Adrenal gland (tissue), 12 donors: ENCODE measurements around the gene FAM184B. TPM values are rescaled to one million over a fixed set of nuclear protein-coding genes. Genes with fewer than 3 reads are reported as not detected.

Source experiments
- DNase-seq, 7 donors: peaks; one replicate each; pipeline ENCODE4 v3.0.0-alpha.2; 2019 to 2020
- H3K27ac ChIP-seq, 5 donors: fragments of 200-600 bp; sonication (generic) in 4 of 5; 1 replicate in 3 of 5; 2 replicates in 2 of 5; pipeline versions ENCODE4 v1.5.1 to v1.8.0; 2016 to 2020; ENCODE audit warnings: mild to moderate bottlenecking in 1 of 5
- H3K27me3 ChIP-seq: fragments of 200-600 bp; 2 replicates; pipeline ENCODE4 v1.8.0; 2021
- H3K36me3 ChIP-seq, 2 donors: fragments of 200-600 bp; replicated peaks in 1 of 2; 1 replicate in 1 of 2; 2 replicates in 1 of 2; pipeline versions ENCODE4 v1.5.1 to v1.8.0; 2018 to 2022
- H3K4me1 ChIP-seq, 2 donors: fragments of 200-600 bp; replicated peaks in 1 of 2; 1 replicate in 1 of 2; 2 replicates in 1 of 2; pipeline versions ENCODE4 v1.5.1 to v1.8.0; 2018 to 2021
- H3K4me3 ChIP-seq, 4 donors: fragments of 200-600 bp; sonication (generic) in 3 of 4; one replicate each; pipeline ENCODE4 v1.5.1; 2016 to 2018
- H3K9me3 ChIP-seq, 3 donors: fragments of 200-600 bp; sonication (generic) in 1 of 3; replicated peaks in 1 of 3; 1 replicate in 2 of 3; 2 replicates in 1 of 3; pipeline versions ENCODE4 v1.5.1 to v1.8.0; 2016 to 2021
- CTCF ChIP-seq, 6 experiments: fragments of 450-650 bp in 4 of 6; fragments of 200-600 bp in 2 of 6; sonication (generic) in 1 of 6; IDR thresholded peaks; 1 replicate in 5 of 6; 2 replicates in 1 of 6; pipeline versions ENCODE4 v1.5.1 to v1.8.0; 2016 to 2021; ENCODE audit warnings: antibody characterized with exemption in 6 of 6, mild to moderate bottlenecking in 2 of 6, moderate library complexity in 1 of 6
- POLR2A ChIP-seq, 2 donors: fragments of 450-650 bp; IDR thresholded peaks; one replicate each; pipeline ENCODE4 v1.6.1; 2017; ENCODE audit warnings: antibody characterized with exemption in 2 of 2, mild to moderate bottlenecking in 2 of 2, moderate library complexity in 1 of 2
- WGBS, 4 donors: extraction: QIAGEN DNeasy Blood & Tissue Kit in 2 of 4; methylation state at CpG; one replicate each; pipeline versions ENCODE4 v1.1.5 to v1.1.7; 2013 to 2017; 5-methylcytosine and 5-hydroxymethylcytosine counted together
- intact Hi-C, 2 donors: fragments of 100-400 bp; cut with DNase I; formaldehyde crosslinking; loops; one replicate each; pipeline versions ENCODE4 v1.14.1 to v1.15.0; 2022 to 2023
- polyA plus RNA-seq, 3 donors: library from polyadenylated mRNA; stranded (reverse); fragments of 200-250 nt in 2 of 3; fragments of 350-450 nt in 1 of 3; fragmentation: Illumina TruSeq in 1 of 3; extraction: RNeasy Lipid Tissue Mini Kit (QIAGEN cat#74804) in 1 of 3; gene quantifications; one replicate each; pipeline ENCODE4 v1.2.3, GENCODE V29; 2013 to 2014
- total RNA-seq, 9 donors: library from RNA; depleted of rRNA in 4 of 9; stranded (reverse); fragments of >200 nt in 4 of 9; fragments of 120-200 nt in 1 of 9; fragmentation: NEBNext Ultra II Directional in 1 of 9; extraction: Animal tissue kit (Norgen Biotek cat#: 25700) in 1 of 9; gene quantifications; one replicate each; pipeline versions ENCODE4 v1.1.0 to v1.2.4, GENCODE V29; 2013 to 2023
- donor health status: healthy with polysubstance abuse.
- donor health status: Bipolar disorder and iron deficiency.
- donor health status: DM: yes; HTN: yes; CAD: no.
- donor health status: DM: no; HTN: no; CAD: no.
- donor health status: DM: no; HTN: no; CAD: no.
- donor health status: DM: yes; HTN: yes; CAD: no.

FAM184B gene
- total and polyA plus RNA-seq, 12 donors: under 0.01 to 0.17 (median 0.08) TPM; not detected in 5

GRCh38 chr4:17681281-17682221 is 99.9 kb downstream of the FAM184B start:
- intact Hi-C loops: no loop called here
- Histone ChIP-seq H3K27me3 (no peaks in the 10 kb centered on the region), H3K4me1 (no peaks in the 10 kb centered on the region), H3K36me3 (no peaks in the 10 kb centered on the region), H3K9me3 (no peaks in the 10 kb centered on the region), H3K27ac (no peak overlapping the region), H3K4me3 (no peak overlapping the region)
- no peak for TF ChIP-seq CTCF (IDR thresholded peaks at IDR 0.05)
- no peak for TF ChIP-seq POLR2A (IDR thresholded peaks at IDR 0.05)
- 61 to 73% (median 67%) methylated on average over 7 of the region's 7 CpGs for WGBS, 4 donors
- DNase-seq: no peak

- intact Hi-C loops: no loop called here
- H3K4me3 ChIP-seq: no peak overlapping the region
- no peak for DNase-seq
- no peaks in the 10 kb centered on the region for H3K4me1 ChIP-seq
- 44 to 69% (median 58%) methylated on average over 5 of the region's 5 CpGs for WGBS, 4 donors
- no peaks in the 10 kb centered on the region for H3K9me3 ChIP-seq
- H3K36me3 ChIP-seq: no peaks in the 10 kb centered on the region
- TF ChIP-seq CTCF (IDR thresholded peaks at IDR 0.05): no peak
- no peak for TF ChIP-seq POLR2A (IDR thresholded peaks at IDR 0.05)
- H3K27me3 ChIP-seq: no peaks in the 10 kb centered on the region
- H3K27ac ChIP-seq: no peak overlapping the region
Measured at GRCh38 chr4:17680559-17681280, 100.7 kb downstream of the FAM184B start.

GRCh38 chr4:17670423-17670822 is 111.0 kb downstream of the FAM184B start:
- no peak for TF ChIP-seq CTCF (IDR thresholded peaks at IDR 0.05)
- no peak for TF ChIP-seq POLR2A (IDR thresholded peaks at IDR 0.05)
- Histone ChIP-seq H3K4me1 (no peaks in the 10 kb centered on the region), H3K36me3 (no peaks in the 10 kb centered on the region), H3K27ac (no peak overlapping the region), H3K4me3 (no peak overlapping the region), H3K9me3 (no peaks in the 10 kb centered on the region), H3K27me3 (no peaks in the 10 kb centered on the region)
- intact Hi-C loops: no loop called here
- DNase-seq: no peak

DNA sequence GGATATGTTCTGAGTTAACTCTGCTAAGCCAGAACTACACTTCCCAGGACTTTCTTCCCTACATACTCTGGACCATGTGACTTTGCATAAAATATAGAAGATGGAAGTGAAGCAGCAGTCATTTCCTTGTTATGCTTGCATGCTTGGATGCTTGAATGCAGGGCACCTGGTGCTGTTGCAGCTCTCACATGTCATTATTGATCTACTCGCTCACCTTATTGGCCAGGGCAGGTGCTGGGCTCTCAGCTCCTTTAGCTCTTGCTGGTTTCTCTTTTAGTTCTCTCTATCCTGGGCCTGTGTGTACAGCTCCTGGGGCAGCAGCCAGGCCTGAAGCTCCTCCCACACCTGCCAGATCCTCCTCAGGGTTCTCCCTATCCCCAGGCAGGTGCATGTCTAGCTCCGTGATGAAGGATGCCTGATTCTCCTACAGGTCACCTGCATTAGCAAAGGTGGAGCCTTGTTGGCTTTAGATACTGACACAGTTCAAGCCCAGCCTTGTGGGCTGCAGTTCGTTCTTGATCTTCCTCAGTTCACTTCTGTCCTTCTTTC is 113.7 kb downstream of the FAM184B start:
- DNase-seq: no peak
- no peak for TF ChIP-seq POLR2A (IDR thresholded peaks at IDR 0.05)
- TF ChIP-seq CTCF (IDR thresholded peaks at IDR 0.05): no peak
- H3K9me3 ChIP-seq: no peaks in the 10 kb centered on the region
- 81 to 87% (median 82%) methylated on average over 3 of the region's 3 CpGs for WGBS, 4 donors
- H3K27ac ChIP-seq: no peak overlapping the region
- H3K4me3 ChIP-seq: no peak overlapping the region
- intact Hi-C loops: no loop called here
- no peaks in the 10 kb centered on the region for H3K4me1 ChIP-seq
- no peaks in the 10 kb centered on the region for H3K36me3 ChIP-seq
- no peaks in the 10 kb centered on the region for H3K27me3 ChIP-seq
